Cardiac muscle cell (in vitro differentiated cells and primary cell): Measurements from ENCODE around the gene WDR75. TPM values are rescaled to one million over a fixed set of nuclear protein-coding genes. Genes with fewer than 3 reads are reported as not detected.
A peak's percentile ranks its signal among the peaks of the same experiment; 100 is the strongest.

ENCODE experiments used
- DNase-seq, 2 donors: peaks; one replicate each; pipeline versions ENCODE4 v3.0.0 to v3.0.0-alpha.2; 2010 to 2017; ENCODE audit warnings: low read depth in 1 of 2, low spot score in 1 of 2
- H3K27ac ChIP-seq: fragments of 200-600 bp; sonication (generic); 2 replicates; pipeline ENCODE4 v1.5.1; 2016
- H3K27me3 ChIP-seq: fragments of 200-600 bp; sonication (generic); 2 replicates; pipeline ENCODE4 v1.6.0; 2016; ENCODE audit warnings: control low read depth
- H3K36me3 ChIP-seq: fragments of 200-600 bp; sonication (generic); 2 replicates; pipeline ENCODE4 v1.5.1; 2016; ENCODE audit warnings: control low read depth
- H3K4me1 ChIP-seq: fragments of 200-600 bp; sonication (generic); 2 replicates; pipeline ENCODE4 v1.8.1; 2017; ENCODE audit warnings: low read depth, mild to moderate bottlenecking, mixed run types
- H3K4me3 ChIP-seq: fragments of 200-600 bp; sonication (generic); 2 replicates; pipeline ENCODE4 v1.5.1; 2016; ENCODE audit warnings: mild to moderate bottlenecking
- H3K9me3 ChIP-seq: fragments of 200-600 bp; sonication (generic); 2 replicates; pipeline ENCODE4 v1.5.1; 2017; ENCODE audit warnings: low read depth, mild to moderate bottlenecking, control low read depth
- CTCF ChIP-seq: IDR thresholded peaks from 2 replicates; pipeline ENCODE4 v1.5.1; 2012; ENCODE audit warnings: low read depth, mild to moderate bottlenecking, low read length
- polyA plus RNA-seq: library from polyadenylated mRNA; unstranded; fragments of >200 nt; fragmentation: Nextera tagmentation; extraction: Ambion mirVana; gene quantifications from 2 replicates; pipeline ENCODE4 v1.2.1, GENCODE V29; 2016
- total RNA-seq: library from RNA; depleted of rRNA; stranded (reverse); fragments of >200 nt; gene quantifications from 2 replicates; pipeline ENCODE4 v1.2.3, GENCODE V29; 2016

WDR75 gene
- total and polyA plus RNA-seq, 2 experiments from 2014 or later: 22.3 to 23.4 TPM

GRCh38 chr2:189466046-189466445 is 24.8 kb downstream of the WDR75 start:
- Histone ChIP-seq H3K36me3 (peaks cover 54% of the 10 kb centered on the region), H3K4me3 (no peak overlapping the region), H3K9me3 (no peaks in the 10 kb centered on the region), H3K4me1 (peaks cover 13% of the 10 kb centered on the region), H3K27me3 (no peaks in the 10 kb centered on the region), H3K27ac (no peak overlapping the region)
- no peak for TF ChIP-seq CTCF
- DNase-seq: no peak

- H3K36me3 ChIP-seq: peaks cover 60% of the 10 kb centered on the region
These were observed 25.4 kb downstream of the WDR75 start for GRCh38 chr2:189466656-189467055.

GRCh38 chr2:189467160-189467559 is 25.9 kb downstream of the WDR75 start:
- no peaks in the 10 kb centered on the region for H3K9me3 ChIP-seq
- H3K4me3 ChIP-seq: no peak overlapping the region
- peaks cover 13% of the 10 kb centered on the region for H3K4me1 ChIP-seq
- DNase-seq: no peak
- no peak overlapping the region for H3K27ac ChIP-seq
- TF ChIP-seq CTCF: no peak
- no peaks in the 10 kb centered on the region for H3K27me3 ChIP-seq
- H3K36me3 ChIP-seq: peaks cover 62% of the 10 kb centered on the region

More at GRCh38 chr2:189466656-189467055, 25.4 kb downstream of the WDR75 start:
- Histone ChIP-seq H3K4me1 (peaks cover 13% of the 10 kb centered on the region), H3K4me3 (no peak overlapping the region), H3K9me3 (no peaks in the 10 kb centered on the region), H3K27me3 (no peaks in the 10 kb centered on the region), H3K27ac (no peak overlapping the region)
- DNase-seq: peak; percentile 45 to 73
- peak; percentile 73 for TF ChIP-seq CTCF

- H3K4me3 ChIP-seq: no peak overlapping the region
- H3K27ac ChIP-seq: no peak overlapping the region
- peaks cover 13% of the 10 kb centered on the region for H3K4me1 ChIP-seq
- no peak for DNase-seq
- peaks cover 59% of the 10 kb centered on the region for H3K36me3 ChIP-seq
- TF ChIP-seq CTCF: no peak
- no peaks in the 10 kb centered on the region for H3K27me3 ChIP-seq
- H3K9me3 ChIP-seq: no peaks in the 10 kb centered on the region
These were observed 26.3 kb downstream of the WDR75 start for GRCh38 chr2:189467593-189467992.

GRCh38 chr2:189474526-189474925 is 33.3 kb downstream of the WDR75 start:
- H3K36me3 ChIP-seq: peaks cover 51% of the 10 kb centered on the region

More at GRCh38 chr2:189474526-189474925, 33.3 kb downstream of the WDR75 start:
- no peaks in the 10 kb centered on the region for H3K27me3 ChIP-seq
- no peak overlapping the region for H3K4me3 ChIP-seq
- no peak for TF ChIP-seq CTCF
- H3K9me3 ChIP-seq: no peaks in the 10 kb centered on the region
- no peak for DNase-seq
- no peak overlapping the region for H3K27ac ChIP-seq
- no peaks in the 10 kb centered on the region for H3K4me1 ChIP-seq
